ENCODE measurements around the gene CD247. TPM values are rescaled to one million over a fixed set of nuclear protein-coding genes. Genes with fewer than 3 reads are reported as not detected.

Gene CD247
- total RNA-seq, 1 donor from 2014 or later: 5.2 TPM

GRCh38 chr1:167413328-167413727 lies 105.0 kb downstream of the CD247 start:
- DNase-seq (ENCODE audit: low spot score): no peak

GRCh38 chr1:167412920-167413319 lies 105.4 kb downstream of the CD247 start:
- no peak for DNase-seq (ENCODE audit: low spot score)

- no peak for DNase-seq (ENCODE audit: low spot score)
Measured at GRCh38 chr1:167412072-167412471, 106.3 kb downstream of the CD247 start.

- DNase-seq (ENCODE audit: low spot score): no peak
Measured at GRCh38 chr1:167409183-167409582, 109.1 kb downstream of the CD247 start.

GRCh38 chr1:167408355-167408754 lies 110.0 kb downstream of the CD247 start:
- no peak for DNase-seq (ENCODE audit: low spot score)

- DNase-seq (ENCODE audit: low spot score): no peak
Measured at GRCh38 chr1:167404908-167405307, 113.4 kb downstream of the CD247 start.

GRCh38 chr1:167404161-167404888 lies 114.0 kb downstream of the CD247 start:
- no peak for DNase-seq (ENCODE audit: low spot score)

- DNase-seq (ENCODE audit: low spot score): peak; percentile 59
Measured at GRCh38 chr1:167401260-167401873, 117.0 kb downstream of the CD247 start.

- no peak for DNase-seq (ENCODE audit: low spot score)
Measured at GRCh38 chr1:167400359-167400953, 117.9 kb downstream of the CD247 start.

GRCh38 chr1:167392200-167392696 lies 126.1 kb downstream of the CD247 start:
- no peak for DNase-seq (ENCODE audit: low spot score)

GRCh38 chr1:167388976-167389375 lies 129.4 kb downstream of the CD247 start:
- no peak for DNase-seq (ENCODE audit: low spot score)

- no peak for DNase-seq (ENCODE audit: low spot score)
Measured at GRCh38 chr1:167387251-167387910, 130.9 kb downstream of the CD247 start.

Other genes starting within 250 kb of the CD247 start
- gene CREG1, start 35.2 kb upstream of the CD247 start, total RNA-seq: 157 TPM
- gene RCSD1, start 111.7 kb upstream of the CD247 start, total RNA-seq: 18.4 TPM
- 137 TPM for gene MPZL1, start 203.5 kb upstream of the CD247 start, total RNA-seq

All from mucosa of gallbladder (tissue), 1 donor.